Gastroesophageal sphincter (tissue), 4 donors: ENCODE results near the gene ITPRIPL2. TPM values are rescaled to one million over a fixed set of nuclear protein-coding genes. Genes with fewer than 3 reads are reported as not detected.
A peak's percentile ranks its signal among the peaks of the same experiment; 100 is the strongest.

Source experiments
- ATAC-seq: fragments of 150-250 bp; one replicate; pipeline ENCODE4 v1.9.1; 2016; ENCODE audit warnings: mild to moderate bottlenecking, moderate library complexity
- H3K27ac ChIP-seq, 4 donors: fragments of 200-600 bp; sonication (generic) in 3 of 4; 1 replicate in 3 of 4; 2 replicates in 1 of 4; pipeline ENCODE4 v1.5.1; 2016 to 2019
- H3K27me3 ChIP-seq: fragments of 200-600 bp; sonication (generic); one replicate; pipeline ENCODE4 v1.5.1; 2019
- H3K36me3 ChIP-seq, 2 donors: fragments of 200-600 bp; sonication (generic); one replicate each; pipeline ENCODE4 v1.5.1; 2019; ENCODE audit warnings: control low read depth in 1 of 2
- H3K4me1 ChIP-seq, 3 donors: fragments of 200-600 bp; sonication (generic); 1 replicate in 2 of 3; 2 replicates in 1 of 3; pipeline ENCODE4 v1.5.1; 2016 to 2019; ENCODE audit warnings: control low read depth in 2 of 3
- H3K4me3 ChIP-seq, 2 donors: fragments of 200-600 bp; sonication (generic); one replicate each; pipeline ENCODE4 v1.5.1; 2019; ENCODE audit warnings: mild to moderate bottlenecking in 1 of 2, moderate library complexity in 1 of 2
- H3K9me3 ChIP-seq, 3 donors: fragments of 200-600 bp; sonication (generic); one replicate each; pipeline ENCODE4 v1.5.1; 2017 to 2019; ENCODE audit warnings: control low read depth in 2 of 3
- EP300 ChIP-seq: sonication (generic); formaldehyde crosslinking; IDR thresholded peaks from one replicate; pipeline ENCODE4 v1.6.1; 2017; ENCODE audit warnings: antibody characterized with exemption, mild to moderate bottlenecking
- POLR2A ChIP-seq, 2 donors: fragments of 450-650 bp; IDR thresholded peaks; one replicate each; pipeline ENCODE4 v1.6.1; 2017; ENCODE audit warnings: antibody characterized with exemption in 2 of 2, mild to moderate bottlenecking in 2 of 2, moderate library complexity in 1 of 2
- POLR2AphosphoS5 ChIP-seq: sonication (generic); formaldehyde crosslinking; IDR thresholded peaks from one replicate; pipeline ENCODE4 v1.6.1; 2017; ENCODE audit warnings: antibody characterized with exemption
- WGBS, 2 donors: methylation state at CpG; one replicate each; pipeline ENCODE4 v1.1.5; 2018; ENCODE audit warnings: low coverage in 1 of 2; 5-methylcytosine and 5-hydroxymethylcytosine counted together
- total RNA-seq, 4 donors: library from RNA; depleted of rRNA; stranded (reverse); fragments of >200 nt; gene quantifications; one replicate each; pipeline ENCODE4 v1.1.0, GENCODE V29; 2016
- TF ChIP-seq, protein P1 (sequence below), 4 experiments: fragments of 200-600 bp in 2 of 4; fragments of 450-650 bp in 2 of 4; sonication (generic) in 1 of 4; IDR thresholded peaks; one replicate each; pipeline ENCODE4 v1.5.1; 2017 to 2019; ENCODE audit warnings: antibody characterized with exemption in 4 of 4, mild to moderate bottlenecking in 2 of 4, moderate library complexity in 2 of 4

Gene ITPRIPL2
- total RNA-seq, 4 donors from 2014 or later, result 53.9 to 115 (median 69.2) TPM

DNA sequence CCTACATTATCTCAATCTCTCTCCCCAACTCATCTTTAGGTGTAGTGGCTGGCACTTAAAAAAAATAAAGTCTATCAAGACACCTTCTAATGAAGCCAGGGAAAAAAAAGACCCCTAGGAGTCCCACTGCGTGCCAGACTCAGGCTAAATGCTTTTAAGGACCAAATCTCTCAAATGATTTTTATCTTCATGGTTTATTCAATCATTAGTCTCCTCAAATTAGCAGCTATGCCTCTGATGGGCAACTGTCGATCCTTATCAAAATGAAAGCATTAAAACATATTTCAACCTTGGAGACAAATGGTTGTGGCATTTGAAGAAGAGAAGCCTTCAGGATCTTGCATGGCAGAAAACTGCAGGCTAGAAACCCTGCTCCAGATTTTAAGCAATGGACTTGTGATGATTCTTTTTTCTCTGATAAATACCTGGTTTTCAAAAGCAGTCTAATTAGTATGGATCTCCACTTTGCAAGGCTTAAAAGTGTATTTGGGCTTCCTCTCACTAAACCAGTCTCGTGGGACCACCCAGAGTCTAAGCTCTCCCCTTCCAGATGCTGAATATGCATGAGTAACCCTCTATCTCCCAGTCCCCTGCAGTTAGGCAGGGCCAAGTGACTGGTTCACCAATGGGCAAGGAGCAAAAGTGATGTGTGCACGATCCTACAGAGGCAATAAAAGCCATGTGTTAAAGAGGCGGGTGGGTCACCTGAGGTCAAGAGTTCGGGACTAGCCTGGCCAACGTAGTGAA is 14.9 kb downstream of the ITPRIPL2 start:
- H3K4me1 ChIP-seq, result peaks cover 0 to 31% (median 16%) of the 10 kb centered on the region in 3 donors
- H3K27me3 ChIP-seq, result no peaks in the 10 kb centered on the region
- no peak overlapping the region for H3K4me3 ChIP-seq
- no peak overlapping the region for H3K27ac ChIP-seq
- H3K36me3 ChIP-seq, result no peaks in the 10 kb centered on the region
- ATAC-seq, result no peak
- TF ChIP-seq, protein P1, sequence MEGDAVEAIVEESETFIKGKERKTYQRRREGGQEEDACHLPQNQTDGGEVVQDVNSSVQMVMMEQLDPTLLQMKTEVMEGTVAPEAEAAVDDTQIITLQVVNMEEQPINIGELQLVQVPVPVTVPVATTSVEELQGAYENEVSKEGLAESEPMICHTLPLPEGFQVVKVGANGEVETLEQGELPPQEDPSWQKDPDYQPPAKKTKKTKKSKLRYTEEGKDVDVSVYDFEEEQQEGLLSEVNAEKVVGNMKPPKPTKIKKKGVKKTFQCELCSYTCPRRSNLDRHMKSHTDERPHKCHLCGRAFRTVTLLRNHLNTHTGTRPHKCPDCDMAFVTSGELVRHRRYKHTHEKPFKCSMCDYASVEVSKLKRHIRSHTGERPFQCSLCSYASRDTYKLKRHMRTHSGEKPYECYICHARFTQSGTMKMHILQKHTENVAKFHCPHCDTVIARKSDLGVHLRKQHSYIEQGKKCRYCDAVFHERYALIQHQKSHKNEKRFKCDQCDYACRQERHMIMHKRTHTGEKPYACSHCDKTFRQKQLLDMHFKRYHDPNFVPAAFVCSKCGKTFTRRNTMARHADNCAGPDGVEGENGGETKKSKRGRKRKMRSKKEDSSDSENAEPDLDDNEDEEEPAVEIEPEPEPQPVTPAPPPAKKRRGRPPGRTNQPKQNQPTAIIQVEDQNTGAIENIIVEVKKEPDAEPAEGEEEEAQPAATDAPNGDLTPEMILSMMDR (IDR thresholded peaks at IDR 0.05), result no peak
- TF ChIP-seq EP300 (no peak), POLR2AphosphoS5 (no peak), POLR2A (IDR thresholded peaks at IDR 0.05) (no peak)
- H3K9me3 ChIP-seq, result peaks cover 0 to 4% (median 0%) of the 10 kb centered on the region in 3 donors
- 67 to 69% methylated on average over 5 to 7 of the region's 7 CpGs for WGBS, 2 donors

DNA sequence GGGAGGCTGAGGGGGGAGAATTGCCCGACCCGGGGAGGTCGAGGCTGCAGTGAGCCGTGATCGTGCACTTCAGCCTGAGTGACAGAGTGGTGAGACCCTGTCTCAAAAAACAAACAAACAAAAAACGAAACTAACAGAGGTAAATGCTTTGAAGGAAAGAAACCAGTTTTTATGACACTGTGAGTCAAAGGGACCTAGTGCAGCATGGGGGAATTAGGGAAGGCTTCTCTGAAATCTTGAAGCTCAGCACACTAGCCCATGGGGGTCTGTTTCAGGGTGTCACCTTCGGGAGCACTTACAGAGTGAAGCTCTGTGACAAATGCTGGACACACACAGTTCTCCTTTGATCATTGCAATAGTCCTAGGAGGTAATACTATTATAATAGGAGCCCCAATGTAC is 16.6 kb downstream of the ITPRIPL2 start:
- Histone ChIP-seq H3K36me3 (no peaks in the 10 kb centered on the region), H3K27me3 (no peaks in the 10 kb centered on the region), H3K9me3 (peaks cover 0 to 4% (median 0%) of the 10 kb centered on the region in 3 donors), H3K27ac (peak overlapping the region in 3 of 4 donors; percentile 72 to 75 (median 74)), H3K4me3 (peak overlapping the region in 1 of 2 donors; percentile 11), H3K4me1 (peaks cover 0 to 27% (median 16%) of the 10 kb centered on the region in 3 donors)
- no peak for ATAC-seq
- TF ChIP-seq POLR2A (IDR thresholded peaks at IDR 0.05), result no peak
- TF ChIP-seq EP300, result no peak
- TF ChIP-seq, protein P1 (IDR thresholded peaks at IDR 0.05), result no peak
- 57 to 80% methylated on average over 3 of the region's 7 CpGs for WGBS, 2 donors

DNA sequence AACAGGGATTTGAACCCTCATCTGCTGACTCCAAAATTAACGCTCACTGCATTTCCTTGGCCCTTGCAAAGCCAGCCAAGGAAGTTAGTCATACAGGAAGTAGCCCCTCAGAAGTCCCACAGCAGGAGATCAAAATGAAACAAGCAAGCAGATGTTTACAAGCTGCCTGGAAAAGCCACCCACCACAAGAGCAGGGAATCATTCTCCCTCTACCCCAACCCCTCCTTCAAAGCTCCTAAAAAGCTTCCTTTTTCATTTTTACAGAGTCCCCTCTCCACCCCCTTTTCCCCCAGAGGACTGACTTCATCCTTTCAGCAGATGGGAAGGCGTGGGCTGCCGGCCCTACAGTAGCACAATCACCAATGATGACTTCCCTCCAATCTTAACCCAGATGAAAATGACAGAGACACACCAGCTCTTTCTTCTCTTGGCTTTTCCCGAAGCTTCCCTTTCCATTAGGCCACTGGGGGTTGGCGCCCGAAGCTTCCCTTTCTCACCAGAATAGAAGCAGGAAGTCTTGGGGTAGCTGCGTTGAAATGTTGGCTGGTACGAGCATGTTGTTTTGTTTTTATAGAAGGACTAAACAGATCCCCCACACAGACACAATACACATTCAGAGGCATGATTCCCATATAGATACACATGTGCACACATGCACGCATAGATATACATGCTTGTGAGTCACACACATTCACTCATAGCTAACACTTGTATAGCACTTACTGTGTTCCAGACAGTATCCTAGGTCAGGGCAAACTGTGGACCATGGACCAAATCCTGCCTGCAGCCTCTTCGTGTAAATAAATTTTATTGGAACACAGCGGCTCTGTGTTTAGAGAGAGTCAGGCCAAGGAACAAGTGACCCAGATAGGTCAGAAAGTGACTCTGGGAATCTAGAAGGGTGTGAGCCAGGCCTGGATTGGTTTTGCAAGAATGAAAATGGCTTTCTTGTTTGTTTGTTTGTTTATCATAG is 17.4 kb downstream of the ITPRIPL2 start:
- peak; percentile 48 for ATAC-seq
- 29% methylated on average over 5 to 11 of the region's 11 CpGs for WGBS, 2 donors
- H3K27ac ChIP-seq, result peak overlapping the region in 3 of 4 donors; percentile 72 to 75 (median 74)
- H3K9me3 ChIP-seq, result peaks cover 0 to 4% (median 0%) of the 10 kb centered on the region in 3 donors
- TF ChIP-seq POLR2AphosphoS5 (no peak), EP300 (no peak), POLR2A (IDR thresholded peaks at IDR 0.05) (no peak)
- TF ChIP-seq, protein P1 (IDR thresholded peaks at IDR 0.05), result no peak
- H3K4me1 ChIP-seq, result peaks cover 0 to 35% (median 19%) of the 10 kb centered on the region in 3 donors
- H3K27me3 ChIP-seq, result no peaks in the 10 kb centered on the region
- peak overlapping the region in 1 of 2 donors; percentile 11 for H3K4me3 ChIP-seq
- H3K36me3 ChIP-seq, result no peaks in the 10 kb centered on the region

DNA sequence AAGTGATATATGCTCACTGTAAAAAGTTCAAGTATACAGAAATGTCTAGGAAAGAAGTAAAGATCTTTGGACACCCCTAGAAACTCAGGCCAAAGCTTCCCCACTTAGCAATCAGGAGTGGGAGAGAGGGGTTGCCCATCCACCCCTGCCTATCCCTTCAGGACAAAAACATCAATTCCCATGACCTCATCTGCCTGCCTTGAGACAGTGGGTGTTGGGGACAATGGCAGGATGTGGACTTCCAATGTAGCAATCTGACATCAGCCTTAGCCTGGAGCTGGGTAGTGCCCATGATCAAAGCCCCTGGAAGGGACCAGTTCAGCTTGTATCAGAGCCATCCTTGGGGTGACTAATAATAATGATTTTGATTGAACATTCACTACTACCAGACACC is 18.1 kb downstream of the ITPRIPL2 start:
- H3K36me3 ChIP-seq, result no peaks in the 10 kb centered on the region
- H3K27ac ChIP-seq, result peak overlapping the region in 3 of 4 donors; percentile 72 to 75 (median 74)
- H3K4me1 ChIP-seq, result peaks cover 0 to 42% (median 26%) of the 10 kb centered on the region in 3 donors
- H3K9me3 ChIP-seq, result no peaks in the 10 kb centered on the region
- ATAC-seq, result no peak
- no peak overlapping the region for H3K4me3 ChIP-seq
- TF ChIP-seq, protein P1 (IDR thresholded peaks at IDR 0.05), result no peak
- TF ChIP-seq EP300 (no peak), POLR2AphosphoS5 (no peak), POLR2A (IDR thresholded peaks at IDR 0.05) (no peak)
- H3K27me3 ChIP-seq, result no peaks in the 10 kb centered on the region
